HG03558 (cell line): ENCODE results near the gene WAPL.

Experiments
- ATAC-seq: cut with Tn5 transposase; IDR thresholded peaks from one replicate; pipeline ENCODE4 v1.9.1; 2021; ENCODE audit warnings: moderate number of reproducible peaks; ENCODE audit not compliant: unreplicated experiment; ENCODE audit errors: extremely low read depth

WAPL gene

DNA sequence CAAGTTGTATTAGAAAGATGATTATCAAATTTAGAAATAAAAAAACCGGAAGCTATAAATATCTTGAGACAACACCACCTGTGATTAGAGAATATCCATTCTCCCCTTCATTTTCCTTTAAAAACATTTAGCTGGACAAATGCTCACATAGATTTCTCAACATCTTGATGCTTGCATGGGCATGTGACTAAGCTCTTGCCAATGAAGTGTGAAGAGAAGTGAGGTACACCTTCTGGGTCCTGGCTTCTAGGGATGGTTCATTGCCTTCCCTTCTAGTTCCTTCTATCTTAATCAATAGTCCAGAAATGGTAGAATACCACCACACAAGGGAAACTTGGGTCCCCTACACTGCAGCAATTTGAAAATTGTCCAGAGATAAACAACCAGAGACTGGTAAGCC lies 41.0 kb downstream of the WAPL start:
- ATAC-seq, result no peak

DNA sequence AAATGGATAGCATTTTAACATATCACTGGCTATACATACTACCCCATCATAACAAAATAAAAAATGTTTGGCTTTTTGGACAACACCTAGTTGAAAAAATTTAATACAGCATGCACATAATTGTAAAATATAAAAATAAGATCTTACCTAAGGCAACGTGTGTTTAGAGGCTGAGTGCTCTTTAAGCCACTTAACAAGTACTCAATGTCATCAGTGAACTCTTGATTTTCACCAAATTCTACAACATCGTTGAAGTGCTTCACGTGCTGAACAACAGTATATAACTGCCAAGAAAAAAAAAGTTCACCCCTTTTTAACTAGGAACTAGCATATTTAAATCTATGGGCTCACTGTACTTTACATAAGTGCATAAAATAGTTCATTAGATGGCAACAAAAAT lies 49.5 kb downstream of the WAPL start:
- ATAC-seq, result no peak

DNA sequence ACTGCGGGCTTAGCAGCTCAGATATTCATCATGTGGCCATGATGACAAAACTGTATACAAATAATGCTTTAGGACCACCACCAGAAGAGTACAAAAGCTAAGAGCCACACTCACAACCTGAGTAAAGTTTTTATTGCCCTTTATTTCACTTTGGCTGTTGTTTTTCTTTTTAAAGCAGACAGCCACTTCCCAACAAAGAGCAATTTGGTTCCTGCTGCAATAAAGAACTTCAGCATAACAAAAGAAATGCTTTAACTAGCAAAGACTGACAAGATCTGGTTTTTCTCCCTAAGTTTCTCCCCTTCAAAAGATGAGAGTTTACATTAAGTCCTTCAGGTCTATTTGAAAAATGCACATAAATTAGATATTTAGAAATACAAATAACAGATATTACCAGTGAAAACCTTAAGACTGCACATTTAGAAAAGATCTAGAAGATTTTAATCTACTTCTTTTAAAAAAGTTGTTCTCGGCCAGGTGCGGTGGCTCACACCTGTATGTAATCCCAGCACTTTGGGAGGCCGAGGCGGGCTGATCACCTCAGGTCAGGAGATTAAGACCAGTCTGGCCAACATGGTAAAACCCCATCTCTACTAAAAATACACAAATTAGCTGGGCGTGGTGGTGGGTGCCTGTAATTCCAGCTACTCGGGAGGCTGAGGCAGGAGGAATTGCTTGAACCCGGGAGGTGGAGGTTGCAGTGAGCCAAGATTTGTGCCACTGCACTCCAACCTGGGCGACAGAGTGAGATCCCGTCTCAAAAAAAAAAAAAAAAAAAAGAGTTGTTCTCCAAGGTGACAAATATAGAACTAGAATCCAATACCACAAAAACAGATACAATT lies 59.4 kb downstream of the WAPL start:
- no peak for ATAC-seq

DNA sequence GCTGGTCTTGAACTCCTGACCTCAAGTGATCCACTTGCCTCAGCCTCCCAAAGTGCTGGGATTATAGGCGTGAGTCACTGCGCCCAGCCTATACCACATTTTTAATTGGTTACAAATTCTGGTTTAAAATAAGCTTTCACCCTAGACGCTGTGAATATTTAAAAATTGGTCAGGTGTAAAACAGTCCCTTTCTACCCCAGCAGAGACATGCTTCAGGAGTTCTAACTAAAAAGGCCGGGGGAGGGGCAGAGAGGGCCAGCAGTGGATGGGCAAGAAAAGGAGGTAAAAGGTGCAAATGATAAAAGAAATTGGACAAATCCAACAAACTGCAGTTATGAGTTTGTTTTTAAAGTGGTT lies 70.0 kb downstream of the WAPL start:
- ATAC-seq, result no peak

DNA sequence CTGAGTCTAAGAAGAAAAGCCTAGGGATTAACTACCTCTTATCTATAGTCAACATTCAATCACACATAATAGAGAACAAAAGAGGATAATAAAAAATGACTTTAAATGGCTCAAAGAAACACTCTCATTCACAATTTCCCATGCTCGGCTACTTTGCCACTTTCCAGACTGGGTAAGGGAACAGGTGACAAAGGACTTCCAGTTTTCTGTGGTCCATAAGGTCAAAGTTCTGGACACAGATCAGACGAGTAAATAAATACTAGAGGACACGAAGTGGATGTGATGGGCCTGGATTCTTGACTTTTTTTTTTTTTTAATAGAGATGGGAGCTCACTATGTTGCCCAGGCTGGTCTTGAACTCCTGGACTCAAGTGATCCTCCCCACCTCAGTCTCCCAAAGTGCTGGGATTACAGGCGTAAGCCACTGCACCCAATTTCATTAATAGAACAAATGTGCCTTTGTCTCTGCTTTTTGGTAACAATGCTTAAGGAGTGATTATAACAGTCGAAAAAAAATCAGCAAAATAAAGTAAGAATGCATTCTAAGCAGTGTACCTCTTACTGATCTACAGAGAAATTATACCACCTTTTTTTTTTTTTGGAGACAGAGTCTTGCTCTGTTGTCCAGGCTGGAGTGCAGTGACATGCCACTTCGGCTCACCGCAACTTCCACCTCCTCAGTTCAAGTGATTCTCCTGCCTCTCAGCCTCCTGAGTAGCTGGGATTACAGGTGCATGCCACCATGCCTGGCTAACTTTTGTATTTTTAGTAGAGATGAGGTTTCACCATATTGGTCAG lies 70.6 kb downstream of the WAPL start:
- no peak for ATAC-seq

DNA sequence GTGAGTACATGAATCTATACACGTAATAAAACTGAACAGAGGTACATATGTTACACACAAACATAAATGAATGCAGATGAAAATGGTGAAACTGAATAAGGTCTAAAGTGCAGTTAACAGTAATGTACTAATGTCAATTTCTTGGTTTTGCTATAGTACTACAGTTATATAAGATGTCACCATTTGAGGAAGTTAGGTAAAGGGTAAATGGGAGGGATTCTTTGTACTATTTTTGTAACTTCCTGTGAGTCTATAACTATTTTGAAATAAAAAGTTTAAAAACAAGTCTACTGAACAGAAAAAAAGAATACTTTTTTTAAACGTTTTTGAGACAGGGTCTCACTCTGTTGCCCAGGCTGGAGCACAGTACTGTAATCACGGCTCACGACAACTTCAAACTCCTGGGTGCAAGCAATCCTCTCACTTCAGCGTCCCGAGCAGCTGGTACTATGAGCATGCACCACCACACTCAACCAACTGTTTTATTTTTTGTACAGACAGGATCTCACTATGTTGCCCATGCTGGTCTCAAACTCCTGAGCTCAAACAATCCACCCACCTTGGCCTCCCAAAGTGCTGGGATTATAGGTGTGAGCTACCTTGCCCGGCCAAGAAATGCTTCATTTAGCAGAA lies 71.5 kb downstream of the WAPL start:
- no peak for ATAC-seq

DNA sequence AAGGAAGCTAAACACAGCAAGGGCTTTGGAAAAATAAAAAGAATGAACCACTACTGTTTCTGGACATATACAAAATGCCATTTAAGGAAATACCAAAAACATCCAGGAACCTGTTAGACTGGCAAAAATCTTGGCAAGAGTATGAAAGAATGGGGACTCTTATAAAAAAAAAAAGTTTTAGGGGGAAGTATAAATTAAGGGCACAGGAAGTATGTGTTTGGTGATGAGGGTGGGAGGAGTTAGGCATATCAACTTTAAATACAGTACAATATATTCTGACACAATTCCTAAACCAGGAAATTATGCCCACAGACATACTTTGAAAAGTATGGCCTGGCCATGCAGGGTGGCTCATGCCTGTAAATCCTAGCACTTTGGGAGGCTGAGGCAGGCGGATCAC lies 74.2 kb downstream of the WAPL start:
- ATAC-seq, result no peak

DNA sequence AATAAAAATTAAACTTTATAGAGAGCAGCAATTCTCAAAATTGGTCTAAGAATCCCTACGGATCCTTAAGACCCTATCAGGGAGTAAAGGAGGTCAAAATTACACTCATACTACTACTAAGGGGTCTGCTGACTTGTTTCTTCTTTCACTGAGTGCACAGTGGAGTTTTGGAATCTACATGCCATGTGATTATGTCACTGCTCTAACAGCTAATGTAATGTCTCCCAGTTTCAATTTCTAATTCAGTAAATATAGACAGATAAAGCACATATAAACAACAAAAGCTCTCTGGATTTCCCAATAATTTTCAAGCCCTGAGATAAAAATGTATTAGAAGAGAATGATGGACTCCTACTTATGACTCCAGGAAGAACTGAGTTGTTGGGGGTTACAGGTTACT lies 74.6 kb downstream of the WAPL start:
- ATAC-seq, result no peak

DNA sequence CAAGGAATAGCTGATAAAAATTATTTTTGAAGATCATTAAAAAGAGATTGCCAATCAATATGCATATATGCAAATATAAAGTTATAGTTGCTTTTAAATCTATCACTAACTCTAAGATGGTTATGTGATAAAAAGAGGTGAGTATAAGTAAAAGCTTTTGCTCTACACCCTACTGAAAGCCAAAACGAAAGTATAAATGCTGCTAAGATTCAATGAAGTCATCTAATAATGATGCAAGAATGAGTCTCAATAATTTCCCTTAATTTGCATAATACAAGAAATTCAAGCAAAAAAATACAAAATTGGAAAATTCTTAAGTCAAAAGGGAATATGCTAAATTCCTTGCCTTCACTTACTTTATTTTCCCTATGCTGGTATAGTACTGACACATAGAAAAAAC lies 75.2 kb downstream of the WAPL start:
- ATAC-seq, result no peak

DNA sequence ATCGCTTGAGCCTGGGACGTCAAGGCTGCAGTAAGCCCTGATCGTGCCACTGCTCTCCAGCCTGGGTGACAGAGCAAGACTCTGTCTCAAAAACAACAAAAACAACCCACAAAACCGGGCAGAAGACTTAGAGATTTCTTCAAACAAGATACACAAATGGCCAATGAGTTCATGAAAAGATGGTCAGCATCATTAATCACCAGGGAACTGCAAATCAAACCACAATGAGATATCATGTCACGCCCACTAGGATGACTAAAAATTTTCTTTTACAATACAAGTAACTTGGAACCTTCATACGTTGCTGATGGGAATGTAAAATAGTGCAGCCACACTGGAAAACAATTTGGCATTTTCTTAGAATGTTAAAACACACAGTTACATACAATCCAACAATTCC lies 77.7 kb downstream of the WAPL start:
- ATAC-seq, result no peak

DNA sequence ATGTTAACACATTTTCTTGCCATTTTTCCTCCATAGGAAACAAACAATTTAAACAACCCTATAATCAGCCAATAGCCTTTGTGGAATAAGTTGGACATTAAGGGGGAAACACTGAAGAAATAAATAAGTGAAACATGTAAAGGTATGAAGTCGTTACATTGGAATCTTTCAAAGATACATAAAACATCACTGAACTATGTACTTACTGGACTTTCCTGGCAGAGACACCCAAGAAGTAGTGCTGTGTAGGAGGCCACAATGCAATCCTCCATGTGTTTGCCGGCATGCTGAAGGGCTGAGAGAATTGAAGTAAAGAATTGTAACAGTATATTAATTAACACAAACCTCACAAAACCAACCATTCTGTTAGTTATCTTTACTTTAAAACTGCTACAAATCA lies 78.5 kb downstream of the WAPL start:
- ATAC-seq, result no peak

DNA sequence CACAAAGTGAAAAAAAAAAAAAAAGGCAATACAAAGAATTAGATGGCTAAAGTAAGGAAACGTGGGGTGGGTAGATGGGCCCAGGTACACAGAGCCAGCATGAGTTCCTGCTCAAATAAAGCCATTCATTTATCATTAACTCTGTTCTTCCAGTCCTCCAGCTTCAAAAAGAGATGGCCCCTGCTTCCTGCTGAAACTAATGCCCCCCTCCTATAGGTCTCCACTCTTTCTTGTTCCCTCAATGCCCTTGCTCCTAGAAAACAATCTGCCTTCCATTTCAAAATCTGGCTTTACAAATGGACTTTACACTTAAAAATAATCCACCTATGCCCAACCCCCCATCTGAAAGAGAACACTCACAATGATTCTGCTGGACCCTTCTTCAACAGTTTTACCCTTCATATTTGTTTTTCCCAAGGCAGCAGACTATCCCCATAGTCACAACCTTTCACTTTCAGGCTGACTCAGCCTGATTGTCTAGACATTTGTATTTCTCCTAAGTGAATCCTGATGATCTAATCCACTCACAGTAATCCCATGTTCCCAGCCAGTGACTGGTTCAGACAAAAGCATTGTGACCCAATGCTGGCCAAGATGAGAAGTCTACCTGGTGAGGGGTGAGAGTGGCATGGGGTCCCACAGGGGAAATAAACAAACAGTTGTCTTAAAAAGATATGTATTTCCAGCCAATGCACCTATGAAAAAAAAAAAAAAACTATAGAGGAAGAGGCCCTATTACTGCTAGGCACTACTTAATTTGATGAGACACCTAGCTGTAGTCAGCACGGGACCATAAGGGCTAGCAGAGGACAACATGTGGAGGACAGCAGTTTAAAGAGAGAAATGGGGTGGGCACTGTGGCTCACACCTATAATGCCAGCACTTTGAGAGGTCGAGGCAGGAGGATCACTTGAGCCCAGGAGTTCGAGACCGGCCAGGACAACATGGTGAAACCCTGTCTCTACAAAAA lies 80.4 kb downstream of the WAPL start:
- no peak for ATAC-seq

DNA sequence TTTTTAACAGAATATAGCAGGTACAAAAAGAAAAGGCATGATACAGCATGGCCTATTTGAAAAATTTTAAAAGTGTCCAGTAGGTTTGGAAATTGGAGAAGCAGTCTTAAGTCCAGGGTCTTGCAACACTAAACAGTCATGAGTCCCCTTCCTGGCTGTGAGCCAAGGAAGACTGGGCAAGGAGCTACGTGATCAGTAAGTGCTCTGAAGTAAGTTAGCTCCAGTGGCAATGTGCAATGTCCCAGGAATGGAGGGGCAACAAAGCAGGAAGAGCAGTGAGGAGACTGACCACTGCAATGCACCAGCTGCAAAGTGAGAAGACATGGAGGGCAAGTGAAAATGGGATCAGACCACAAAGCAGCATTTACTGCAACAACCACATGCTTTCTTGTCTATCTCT lies 82.0 kb downstream of the WAPL start:
- no peak for ATAC-seq

DNA sequence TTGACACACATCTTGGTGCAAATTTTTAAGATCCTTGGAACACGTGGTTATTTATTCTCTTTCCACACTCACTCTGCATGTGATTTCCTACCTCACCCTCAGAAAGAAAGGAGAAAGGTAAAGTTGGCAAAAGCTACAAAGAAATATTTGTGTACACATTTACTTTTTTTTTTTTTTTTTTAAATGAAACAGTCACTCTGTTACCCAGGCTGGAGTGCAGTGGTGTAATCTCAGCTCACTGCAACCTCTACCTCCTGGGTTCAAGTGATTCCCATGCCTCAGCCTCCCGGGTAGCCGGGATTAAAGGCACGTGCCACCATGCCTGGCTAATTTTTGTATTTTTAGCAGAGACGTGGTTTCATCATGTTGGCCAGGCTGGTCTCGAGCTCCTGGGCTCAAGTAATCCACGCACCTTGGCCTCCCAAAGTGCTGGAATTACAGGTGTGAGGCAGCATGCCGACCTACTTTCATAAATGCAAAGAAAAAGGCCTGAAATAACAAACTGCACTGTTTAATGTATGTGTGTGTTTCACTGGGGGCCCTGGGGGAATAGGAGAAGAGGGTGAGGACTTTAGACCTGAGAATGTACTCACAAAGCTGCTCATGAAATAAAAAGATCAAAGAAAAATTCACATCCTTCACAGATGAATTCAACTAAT lies 83.4 kb downstream of the WAPL start:
- no peak for ATAC-seq

DNA sequence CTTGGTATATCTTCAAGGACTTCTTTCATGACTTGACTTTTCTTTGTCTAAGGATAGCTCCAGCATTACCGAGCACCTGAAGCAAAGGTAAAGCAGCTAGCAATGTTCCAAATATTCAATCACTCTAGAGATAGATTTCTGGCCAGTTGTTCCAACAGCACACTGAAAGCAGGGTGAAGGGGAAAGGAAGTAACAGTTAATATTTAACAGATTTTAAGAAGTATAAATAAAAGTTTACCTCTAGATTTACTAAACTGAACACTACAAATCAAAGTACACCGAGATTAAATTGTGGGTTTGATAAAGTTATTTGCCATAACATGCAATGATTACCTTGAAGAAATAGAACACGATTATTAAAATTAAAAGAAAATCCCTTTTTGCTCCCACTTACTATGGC lies 84.1 kb downstream of the WAPL start:
- ATAC-seq, result no peak

DNA sequence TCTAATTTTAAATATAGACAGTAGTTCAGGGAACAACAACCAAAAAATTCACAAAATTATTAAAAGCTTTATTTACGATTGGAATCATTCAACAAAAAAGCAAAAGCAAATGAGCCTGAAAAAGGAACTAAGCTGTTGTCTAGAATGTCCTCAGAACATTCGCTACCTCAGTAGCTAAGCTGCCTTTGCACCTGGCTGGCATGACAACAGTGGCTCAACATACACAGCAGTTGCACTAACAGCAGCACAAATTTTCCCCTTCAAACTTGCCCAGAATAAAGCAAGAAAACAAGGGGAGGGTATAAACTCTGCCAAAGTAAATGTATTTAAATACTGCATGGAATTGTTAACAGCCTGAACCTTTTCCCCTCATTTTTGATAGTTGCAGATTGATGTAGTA lies 84.6 kb downstream of the WAPL start:
- ATAC-seq, result no peak

DNA sequence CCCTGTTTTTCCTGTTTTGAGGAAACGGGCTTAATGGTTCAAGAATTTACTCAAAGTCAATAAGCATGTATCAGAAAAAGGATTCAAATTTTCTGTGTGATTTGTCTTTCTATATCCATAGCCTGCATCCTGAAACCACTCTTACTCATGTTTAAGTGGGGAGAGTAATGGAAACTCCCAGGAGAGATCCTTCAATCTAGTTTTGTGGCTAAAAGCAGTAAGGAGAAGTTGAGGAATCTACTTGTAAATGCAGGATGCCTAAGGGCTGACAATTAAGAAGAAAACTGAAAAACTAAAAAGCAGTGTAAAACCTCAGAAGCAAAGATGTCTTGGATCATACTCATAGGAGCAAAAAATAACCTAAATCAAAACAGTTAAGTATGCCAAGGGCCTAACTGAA lies 86.9 kb downstream of the WAPL start:
- ATAC-seq, result no peak

DNA sequence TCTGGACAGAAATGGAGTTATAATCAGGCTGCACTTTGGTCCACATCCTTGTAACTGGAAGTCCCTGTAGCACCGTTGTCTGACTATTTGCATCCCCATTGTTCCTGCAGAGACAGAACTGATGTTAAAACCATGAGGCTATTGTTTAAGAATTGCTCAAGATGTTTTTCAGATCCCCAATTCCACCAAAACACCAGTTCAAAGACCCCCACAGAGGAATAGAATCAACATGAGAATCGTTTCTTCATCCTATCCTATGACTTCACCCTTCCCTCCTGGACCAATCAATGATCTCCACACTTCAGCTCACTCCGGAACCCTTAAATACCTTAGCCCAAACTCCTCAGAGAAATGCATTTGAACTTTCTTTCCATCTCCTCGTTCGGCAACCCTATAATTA lies 97.9 kb downstream of the WAPL start:
- ATAC-seq, result no peak

DNA sequence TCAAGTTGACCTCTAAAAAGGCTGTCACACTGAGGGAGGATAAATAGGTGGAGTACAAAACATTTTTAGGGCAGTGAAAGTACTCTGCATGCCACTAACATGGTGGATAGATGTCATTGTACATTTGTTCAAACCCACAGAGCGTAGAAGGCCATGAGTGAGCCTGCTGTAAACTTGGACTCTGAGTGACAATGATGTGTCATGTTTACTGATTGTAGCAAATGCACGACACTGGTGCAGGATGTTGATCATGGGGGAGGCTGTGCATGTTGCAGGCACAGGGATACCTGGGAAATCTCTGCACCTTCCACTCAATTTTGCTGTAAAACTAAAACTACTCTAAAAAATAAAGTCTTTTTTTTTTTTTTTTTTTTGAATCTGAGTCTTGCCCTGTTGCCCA lies 102.5 kb downstream of the WAPL start:
- ATAC-seq, result no peak

DNA sequence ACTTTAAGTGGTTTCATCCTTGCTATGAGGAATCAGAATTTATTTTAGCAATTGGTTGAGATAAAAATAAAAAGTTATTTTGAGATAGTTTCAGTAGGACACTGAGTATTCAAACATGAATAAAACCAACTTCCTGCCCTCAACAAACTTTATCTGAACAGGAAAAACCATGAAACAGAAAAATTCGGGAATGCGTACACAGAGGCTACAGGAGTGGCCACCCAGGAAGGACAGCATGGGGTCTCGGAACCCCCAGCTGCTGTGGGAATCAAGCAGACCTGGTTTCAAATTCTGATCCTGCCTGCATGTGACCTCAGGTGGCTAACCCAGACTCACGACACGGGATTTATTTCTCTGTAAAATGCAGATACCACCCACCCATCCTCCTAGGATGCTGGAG lies 106.0 kb downstream of the WAPL start:
- ATAC-seq, result no peak
